K562 (cell line): ENCODE results near the gene PHTF1. TPM values are rescaled to one million over a fixed set of nuclear protein-coding genes. Genes with fewer than 3 reads are reported as not detected.

Experiments
- ARNT ChIP-seq, 2 experiments: fragments of 450-650 bp; IDR thresholded peaks; 2 replicates each; pipeline ENCODE4 v1.6.1; 2016; ENCODE audit warnings: mild to moderate bottlenecking in 1 of 2
- JUND ChIP-seq, 2 experiments: IDR thresholded peaks; 2 replicates in 1 of 2; 3 replicates in 1 of 2; pipeline ENCODE4 v1.6.1; 2011; ENCODE audit warnings: borderline replicate concordance in 2 of 2, low read depth in 2 of 2, low read length in 2 of 2, improper control_type of control experiment in 1 of 2, missing biosample characterization in 1 of 2, missing genetic modification characterization in 1 of 2, missing genetic modification reagents in 1 of 2
- KLF10 ChIP-seq: fragments of 250-450 bp; sonication (Bioruptor Pico); IDR thresholded peaks from 2 replicates; pipeline ENCODE4 v1.6.1; 2021; ENCODE audit warnings: matching md5 sums
- MEF2A ChIP-seq: IDR thresholded peaks from 2 replicates; pipeline ENCODE4 v1.6.1; 2011; ENCODE audit warnings: low read depth, mild to moderate bottlenecking, low read length, moderate library complexity; ENCODE audit not compliant: control insufficient read depth
- NFE2 ChIP-seq: IDR thresholded peaks from 2 replicates; pipeline ENCODE4 v1.6.1; 2014; ENCODE audit warnings: antibody characterized with exemption, low read depth
- NFIX ChIP-seq: fragments of 250-450 bp; sonication (Bioruptor Pico); IDR thresholded peaks from 2 replicates; pipeline ENCODE4 v1.4.0; 2020; ENCODE audit warnings: low read depth, mild to moderate bottlenecking, moderate library complexity
- PML ChIP-seq: IDR thresholded peaks from 2 replicates; pipeline ENCODE4 v1.6.1; 2012; ENCODE audit warnings: low read length, inconsistent platforms
- PRMT5 ChIP-seq: sonication (generic); formaldehyde crosslinking; IDR thresholded peaks from 2 replicates; pipeline ENCODE4 v1.5.0; 2020; ENCODE audit warnings: missing genetic modification reagents
- RCOR1 ChIP-seq, 2 experiments: IDR thresholded peaks; 2 replicates each; pipeline ENCODE4 v1.6.1; 2012; ENCODE audit warnings: low read depth in 2 of 2, low read length in 2 of 2, borderline replicate concordance in 1 of 2, improper control_type of control experiment in 1 of 2
- SLC30A9 ChIP-seq: fragments of 250-450 bp; sonication (Bioruptor Pico); IDR thresholded peaks from 2 replicates; pipeline ENCODE4 v1.8.0; 2022; ENCODE audit warnings: mild to moderate bottlenecking, moderate library complexity
- STAT5A ChIP-seq: IDR thresholded peaks from 2 replicates; pipeline ENCODE4 v1.6.1; 2012; ENCODE audit warnings: low read length, inconsistent platforms, borderline replicate concordance
- TAF15 ChIP-seq: fragments of 200-400 bp; formaldehyde crosslinking; IDR thresholded peaks from 2 replicates; pipeline ENCODE4 v1.6.1; 2017; ENCODE audit warnings: mild to moderate bottlenecking, low read depth, low read length, moderate library complexity
- TFAM ChIP-seq: fragments of 250-450 bp; sonication (Bioruptor Pico); conservative IDR thresholded peaks from 2 replicates; pipeline ENCODE4 v1.5.0; 2021; ENCODE audit warnings: mild to moderate bottlenecking, moderate library complexity
- ZNF347 ChIP-seq: fragments of 450-650 bp; formaldehyde crosslinking; IDR thresholded peaks from 2 replicates; pipeline ENCODE4 v1.4.0; 2020; ENCODE audit warnings: low read depth, mild to moderate bottlenecking, moderate library complexity
- ZNF644 ChIP-seq: fragments of 200-800 bp; sonication (Bioruptor generic); IDR thresholded peaks from 2 replicates; pipeline ENCODE4 v1.6.1; 2016; ENCODE audit warnings: low read depth, missing genetic modification characterization, missing compliant biosample characterization
- ZNF79 ChIP-seq: fragments of 250-450 bp; sonication (Bioruptor Pico); IDR thresholded peaks from 2 replicates; pipeline ENCODE4 v1.4.0; 2020; ENCODE audit warnings: low read depth, mild to moderate bottlenecking, moderate library complexity
- polyA plus RNA-seq, 8 experiments: library from polyadenylated mRNA; depleted of rRNA in 4 of 8; stranded (reverse) in 5 of 8; unstranded in 3 of 8; fragments of >200 nt; fragmentation: Nextera tagmentation in 2 of 8; fragmentation: Illumina TruSeq in 1 of 8; extraction: Ambion mirVana in 2 of 8; extraction: Trizol in 1 of 8; gene quantifications; 2 replicates each; pipeline versions ENCODE4 v1.2.1 to v1.2.3, GENCODE V29; 2011 to 2014; ENCODE audit warnings: inconsistent platforms in 1 of 8, missing spikeins in 1 of 8
- total RNA-seq, 7 experiments: library from RNA; depleted of rRNA in 6 of 7; stranded (reverse); fragments of >200 nt in 6 of 7; fragmentation: Illumina TruSeq in 2 of 7; extraction: Trizol in 2 of 7; gene quantifications; 2 replicates each; pipeline versions ENCODE4 v1.2.1 to v1.2.3, GENCODE V29; 2011 to 2021; ENCODE audit warnings: low replicate concordance in 1 of 7
- TF ChIP-seq, protein P1 (sequence below), 2 experiments: fragments of 450-650 bp in 1 of 2; sonication (generic) in 1 of 2; formaldehyde crosslinking in 1 of 2; IDR thresholded peaks; 2 replicates each; pipeline versions ENCODE4 v1.7.1 to v1.9.0; 2016 to 2022; ENCODE audit warnings: inconsistent platforms in 1 of 2, mild to moderate bottlenecking in 1 of 2, missing genetic modification reagents in 1 of 2
- TF ChIP-seq, protein P2 (sequence below): sonication (generic); formaldehyde crosslinking; IDR thresholded peaks from 2 replicates; pipeline ENCODE4 v1.8.0; 2022; ENCODE audit warnings: missing genetic modification reagents, mild to moderate bottlenecking, moderate library complexity, borderline replicate concordance

PHTF1 gene
- total and polyA plus RNA-seq, 9 of the 15 experiments (the other 6 are each of a cell fraction or from before 2014, with no cell fraction given), result 8.4 to 36.2 (median 23.0) TPM

DNA sequence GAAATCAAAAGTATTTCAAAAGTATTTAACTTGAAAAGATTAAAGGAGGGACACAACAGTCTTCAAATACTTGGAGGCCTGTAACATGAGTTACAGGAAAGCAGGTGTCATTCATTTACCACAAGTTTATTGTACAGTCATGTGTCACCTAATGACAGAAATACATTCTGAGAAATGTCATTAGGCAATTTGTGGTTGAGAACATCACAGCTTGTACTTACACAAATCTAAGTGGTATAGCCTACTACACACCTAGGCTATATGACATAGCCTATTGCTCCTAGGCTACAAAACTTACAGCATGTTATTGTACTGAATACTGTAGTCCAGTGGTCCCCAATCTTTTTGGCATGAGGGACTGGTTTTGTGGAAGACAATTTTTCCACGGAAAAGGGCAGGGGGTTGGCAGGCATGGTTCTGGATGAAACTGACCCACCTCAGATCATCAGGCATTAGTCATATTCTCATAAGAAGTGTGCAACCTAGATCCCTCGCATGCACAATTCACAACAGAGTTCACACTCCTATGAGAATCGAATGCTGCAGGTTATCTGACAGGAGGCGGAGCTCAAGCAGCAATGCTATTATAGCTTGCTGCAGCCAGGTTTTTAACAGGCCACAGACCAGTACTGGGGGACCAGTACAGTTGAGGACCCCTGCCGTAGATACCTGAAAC lies 25.0 kb upstream of the PHTF1 start (continued):
- TF ChIP-seq, protein P1, sequence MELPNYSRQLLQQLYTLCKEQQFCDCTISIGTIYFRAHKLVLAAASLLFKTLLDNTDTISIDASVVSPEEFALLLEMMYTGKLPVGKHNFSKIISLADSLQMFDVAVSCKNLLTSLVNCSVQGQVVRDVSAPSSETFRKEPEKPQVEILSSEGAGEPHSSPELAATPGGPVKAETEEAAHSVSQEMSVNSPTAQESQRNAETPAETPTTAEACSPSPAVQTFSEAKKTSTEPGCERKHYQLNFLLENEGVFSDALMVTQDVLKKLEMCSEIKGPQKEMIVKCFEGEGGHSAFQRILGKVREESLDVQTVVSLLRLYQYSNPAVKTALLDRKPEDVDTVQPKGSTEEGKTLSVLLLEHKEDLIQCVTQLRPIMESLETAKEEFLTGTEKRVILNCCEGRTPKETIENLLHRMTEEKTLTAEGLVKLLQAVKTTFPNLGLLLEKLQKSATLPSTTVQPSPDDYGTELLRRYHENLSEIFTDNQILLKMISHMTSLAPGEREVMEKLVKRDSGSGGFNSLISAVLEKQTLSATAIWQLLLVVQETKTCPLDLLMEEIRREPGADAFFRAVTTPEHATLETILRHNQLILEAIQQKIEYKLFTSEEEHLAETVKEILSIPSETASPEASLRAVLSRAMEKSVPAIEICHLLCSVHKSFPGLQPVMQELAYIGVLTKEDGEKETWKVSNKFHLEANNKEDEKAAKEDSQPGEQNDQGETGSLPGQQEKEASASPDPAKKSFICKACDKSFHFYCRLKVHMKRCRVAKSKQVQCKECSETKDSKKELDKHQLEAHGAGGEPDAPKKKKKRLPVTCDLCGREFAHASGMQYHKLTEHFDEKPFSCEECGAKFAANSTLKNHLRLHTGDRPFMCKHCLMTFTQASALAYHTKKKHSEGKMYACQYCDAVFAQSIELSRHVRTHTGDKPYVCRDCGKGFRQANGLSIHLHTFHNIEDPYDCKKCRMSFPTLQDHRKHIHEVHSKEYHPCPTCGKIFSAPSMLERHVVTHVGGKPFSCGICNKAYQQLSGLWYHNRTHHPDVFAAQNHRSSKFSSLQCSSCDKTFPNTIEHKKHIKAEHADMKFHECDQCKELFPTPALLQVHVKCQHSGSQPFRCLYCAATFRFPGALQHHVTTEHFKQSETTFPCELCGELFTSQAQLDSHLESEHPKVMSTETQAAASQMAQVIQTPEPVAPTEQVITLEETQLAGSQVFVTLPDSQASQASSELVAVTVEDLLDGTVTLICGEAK (IDR thresholded peaks at IDR 0.05), result no peak
- TF ChIP-seq, protein P1 (CRISPR knock-in tag; IDR thresholded peaks at IDR 0.05), result no peak
- TF ChIP-seq NFIX (CRISPR knock-in tag) (no peak), ZNF79 (CRISPR knock-in tag) (no peak), KLF10 (CRISPR knock-in tag) (no peak), ZNF347 (CRISPR knock-in tag) (no peak), STAT5A (peak; percentile 31; the same call in 1 of the 2 replicates), ARNT (IDR thresholded peaks at IDR 0.05) (no peak), SLC30A9 (CRISPR knock-in tag) (no peak), PRMT5 (CRISPR knock-in tag) (no peak), RCOR1 (IDR thresholded peaks at IDR 0.05; ENCODE audit: borderline replicate concordance in 1 of 2, low read depth in 2 of 2, low read length in 2 of 2) (no peak), MEF2A (no peak), JUND (IDR thresholded peaks at IDR 0.05; ENCODE audit: borderline replicate concordance, low read depth, low read length) (no peak), JUND (tag; IDR thresholded peaks at IDR 0.05; ENCODE audit: borderline replicate concordance, low read depth, low read length) (no peak), TFAM (CRISPR knock-in tag) (no peak), TAF15 (no peak), NFE2 (peak; percentile 45; the same call in 1 of the 2 replicates), PML (no peak), ZNF644 (tag) (no peak)
- TF ChIP-seq, protein P2, sequence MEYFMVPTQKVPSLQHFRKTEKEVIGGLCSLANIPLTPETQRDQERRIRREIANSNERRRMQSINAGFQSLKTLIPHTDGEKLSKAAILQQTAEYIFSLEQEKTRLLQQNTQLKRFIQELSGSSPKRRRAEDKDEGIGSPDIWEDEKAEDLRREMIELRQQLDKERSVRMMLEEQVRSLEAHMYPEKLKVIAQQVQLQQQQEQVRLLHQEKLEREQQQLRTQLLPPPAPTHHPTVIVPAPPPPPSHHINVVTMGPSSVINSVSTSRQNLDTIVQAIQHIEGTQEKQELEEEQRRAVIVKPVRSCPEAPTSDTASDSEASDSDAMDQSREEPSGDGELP, result no peak
